PC-3 (cell line): Measurements from ENCODE around the gene LRRC57. TPM values are rescaled to one million over a fixed set of nuclear protein-coding genes. Genes with fewer than 3 reads are reported as not detected.

Source experiments
- ATAC-seq: fragments of 200-7000 bp; cut with Tn5 transposase; 2 replicates; pipeline ENCODE4 v1.9.1; 2020; ENCODE audit warnings: mild to moderate bottlenecking, moderate library complexity
- BruUV-seq: library from RNA; stranded (reverse); fragments of 400-500 nt; replicated peaks from 2 replicates; lab custom pipeline; 2021; lab: Mats Ljungman, UMichigan
- CTCF ChIA-PET: fragments of 300-600 bp; sonication (Branson Sonifier 250); formaldehyde crosslinking; loops from one replicate; lab custom pipeline; 2022; ENCODE audit warnings: antibody characterized with exemption; lab: Charles Lee
- POLR2A ChIA-PET: fragments of 300-600 bp; sonication (Branson Sonifier 250); formaldehyde crosslinking; loops from one replicate; lab custom pipeline; 2022; ENCODE audit warnings: antibody characterized with exemption; ENCODE audit not compliant: unreplicated experiment; lab: Charles Lee
- DNase-seq: peaks from one replicate; pipeline ENCODE4 v3.0.0-alpha.2; 2015
- H2AFZ ChIP-seq: fragments of 300-600 bp; sonication (generic); 2 replicates; pipeline ENCODE4 v1.6.0; 2016; ENCODE audit warnings: antibody characterized with exemption, low read length
- H3F3A ChIP-seq: fragments of 300-600 bp; sonication (generic); one replicate; pipeline ENCODE4 v1.6.0; 2017; ENCODE audit warnings: antibody characterized with exemption, low read length, control low read depth, mild to moderate bottlenecking; ENCODE audit not compliant: unreplicated experiment
- H3K27ac ChIP-seq: fragments of 300-600 bp; sonication (generic); 2 replicates; pipeline ENCODE4 v1.5.1; 2016; ENCODE audit warnings: mild to moderate bottlenecking, low read length
- H3K27me3 ChIP-seq: fragments of 300-600 bp; sonication (generic); 2 replicates; pipeline ENCODE4 v1.6.1; 2016; ENCODE audit warnings: low read length, mixed read lengths
- H3K36me3 ChIP-seq: fragments of 300-600 bp; sonication (generic); 2 replicates; pipeline ENCODE4 v1.6.1; 2016; ENCODE audit warnings: low read depth, mixed run types, low read length, mixed read lengths
- H3K4me1 ChIP-seq: fragments of 300-600 bp; sonication (generic); 2 replicates; pipeline ENCODE4 v1.5.1; 2016; ENCODE audit warnings: low read length; ENCODE audit not compliant: insufficient read depth
- H3K4me2 ChIP-seq: fragments of 300-600 bp; sonication (generic); 2 replicates; pipeline ENCODE4 v1.6.0; 2016; ENCODE audit warnings: low read length
- H3K4me3 ChIP-seq: fragments of 300-600 bp; sonication (generic); 2 replicates; pipeline ENCODE4 v1.5.1; 2016; ENCODE audit warnings: mild to moderate bottlenecking, low read length, mixed read lengths
- H3K79me2 ChIP-seq: fragments of 300-600 bp; sonication (generic); 2 replicates; pipeline ENCODE4 v1.6.1; 2017; ENCODE audit warnings: low read length, mixed read lengths
- H3K9ac ChIP-seq: fragments of 300-600 bp; sonication (generic); 2 replicates; pipeline ENCODE4 v1.6.0; 2016; ENCODE audit warnings: mild to moderate bottlenecking, low read length
- H3K9me2 ChIP-seq: fragments of 300-600 bp; sonication (generic); replicated peaks from 2 replicates; pipeline ENCODE4 v1.6.1; 2016; ENCODE audit warnings: mixed run types, low read length, mixed read lengths
- H3K9me3 ChIP-seq: fragments of 300-600 bp; sonication (generic); 2 replicates; pipeline ENCODE4 v1.6.1; 2016; ENCODE audit warnings: low read length, mixed read lengths
- H4K20me1 ChIP-seq: fragments of 300-600 bp; sonication (generic); 2 replicates; pipeline ENCODE4 v1.6.1; 2016; ENCODE audit warnings: low read length, mixed read lengths
- CTCF ChIP-seq: fragments of 300-600 bp; sonication (generic); conservative IDR thresholded peaks from 2 replicates; pipeline ENCODE4 v1.5.1; 2017; ENCODE audit warnings: antibody characterized with exemption, low read depth, mild to moderate bottlenecking, low read length
- EZH2 ChIP-seq: fragments of 300-600 bp; sonication (generic); IDR thresholded peaks from one replicate; pipeline ENCODE4 v1.6.1; 2017; ENCODE audit warnings: antibody characterized with exemption, mild to moderate bottlenecking, low read length; ENCODE audit not compliant: unreplicated experiment
- EZH2phosphoT487 ChIP-seq: fragments of 300-600 bp; sonication (generic); IDR thresholded peaks from 2 replicates; pipeline ENCODE4 v1.6.1; 2018; ENCODE audit warnings: mild to moderate bottlenecking, antibody characterized with exemption, low read length, borderline replicate concordance
- intact Hi-C: fragments of 100-400 bp; cut with micrococcal nuclease; formaldehyde crosslinking; loops from 2 replicates; pipeline ENCODE4 v1.9.0; 2023
- total RNA-seq: library from RNA; depleted of rRNA; stranded (reverse); fragments of >200 nt; gene quantifications from 2 replicates; pipeline ENCODE4 v1.2.3, GENCODE V29; 2014

Gene LRRC57
- total RNA-seq, 1 experiment from 2014 or later: 9.1 TPM

- no peak overlapping the region for H3K4me2 ChIP-seq
- DNase-seq: no peak
- H3K79me2 ChIP-seq: no peaks in the 10 kb centered on the region
- no peak for TF ChIP-seq EZH2phosphoT487
- TF ChIP-seq CTCF: no peak
- no peak for TF ChIP-seq EZH2
- no peak for ATAC-seq
- H3K4me3 ChIP-seq: no peak overlapping the region
- POLR2A ChIA-PET: no interaction called here
- BruUV-seq: no TSS peak
- intact Hi-C loops: no loop called here
- no peaks in the 10 kb centered on the region for H3F3A ChIP-seq
- no peak overlapping the region for H2AFZ ChIP-seq
- H3K27ac ChIP-seq: no peak overlapping the region
- H4K20me1 ChIP-seq: no peaks in the 10 kb centered on the region
- H3K9ac ChIP-seq: no peak overlapping the region
- H3K9me3 ChIP-seq: no peaks in the 10 kb centered on the region
- H3K27me3 ChIP-seq: no peaks in the 10 kb centered on the region
- CTCF ChIA-PET: no interaction called here
- no peaks in the 10 kb centered on the region for H3K9me2 ChIP-seq
- H3K4me1 ChIP-seq: 0 out of 2 replicates have a peak, but pooled peaks cover 5% of the 10 kb centered on the region
- H3K36me3 ChIP-seq: no peaks in the 10 kb centered on the region
These were observed 45.5 kb upstream of the LRRC57 start for GRCh38 chr15:42594095-42594494.

GRCh38 chr15:42593143-42593542 is 44.5 kb upstream of the LRRC57 start:
- Histone ChIP-seq H3K4me2 (no peak overlapping the region), H3F3A (no peaks in the 10 kb centered on the region), H3K27me3 (no peaks in the 10 kb centered on the region), H3K36me3 (no peaks in the 10 kb centered on the region), H2AFZ (no peak overlapping the region), H3K9me3 (no peaks in the 10 kb centered on the region), H3K27ac (no peak overlapping the region), H3K79me2 (no peaks in the 10 kb centered on the region), H3K4me3 (no peak overlapping the region), H3K9me2 (no peaks in the 10 kb centered on the region), H3K4me1 (0 out of 2 replicates have a peak, but pooled peaks cover 5% of the 10 kb centered on the region), H4K20me1 (no peaks in the 10 kb centered on the region), H3K9ac (no peak overlapping the region)
- no peak for TF ChIP-seq CTCF
- TF ChIP-seq EZH2: no peak
- no peak for TF ChIP-seq EZH2phosphoT487
- ATAC-seq (no peak), DNase-seq (no peak)
- ChIA-PET POLR2A (interaction anchor here (0.6 kb wide), 1 partner anchor 41 kb away, joined by 3 read pairs; no protein-coding TSS in a partner anchor), CTCF (interaction anchor here (0.7 kb wide), 1 partner anchor 77 kb away, joined by 4 read pairs; no protein-coding TSS in a partner anchor)
- intact Hi-C loops: no loop called here
- no TSS peak for BruUV-seq

- 0 out of 2 replicates have a peak, but pooled peaks cover 5% of the 10 kb centered on the region for H3K4me1 ChIP-seq
- no peaks in the 10 kb centered on the region for H3K9me2 ChIP-seq
- ChIA-PET POLR2A (interaction anchor here (0.6 kb wide), 1 partner anchor 40 kb away, joined by 3 read pairs; no protein-coding TSS in a partner anchor), CTCF (interaction anchor here (0.7 kb wide), 1 partner anchor 77 kb away, joined by 4 read pairs; no protein-coding TSS in a partner anchor)
- no peaks in the 10 kb centered on the region for H3K36me3 ChIP-seq
- TF ChIP-seq EZH2phosphoT487 (no peak), EZH2 (no peak), CTCF (no peak)
- H2AFZ ChIP-seq: no peak overlapping the region
- H3K27me3 ChIP-seq: no peaks in the 10 kb centered on the region
- H3F3A ChIP-seq: no peaks in the 10 kb centered on the region
- intact Hi-C loops: no loop called here
- no peak for ATAC-seq
- H4K20me1 ChIP-seq: no peaks in the 10 kb centered on the region
- no peak overlapping the region for H3K9ac ChIP-seq
- no peak overlapping the region for H3K4me2 ChIP-seq
- H3K79me2 ChIP-seq: no peaks in the 10 kb centered on the region
- no peaks in the 10 kb centered on the region for H3K9me3 ChIP-seq
- no TSS peak for BruUV-seq
- DNase-seq: no peak
- no peak overlapping the region for H3K27ac ChIP-seq
- no peak overlapping the region for H3K4me3 ChIP-seq
These were observed 44.1 kb upstream of the LRRC57 start for GRCh38 chr15:42592716-42593115.
